GM23248 (cell line): ENCODE measurements around the gene ZNF764. TPM values are rescaled to one million over a fixed set of nuclear protein-coding genes. Genes with fewer than 3 reads are reported as not detected.

Source experiments
- DNase-seq: peaks from one replicate; pipeline ENCODE4 v3.0.0-alpha.2; 2015
- H2AFZ ChIP-seq: fragments of 200-600 bp; sonication (generic); 2 replicates; pipeline ENCODE4 v1.6.1; 2016; ENCODE audit warnings: antibody characterized with exemption
- H3F3A ChIP-seq: fragments of 200-600 bp; sonication (generic); 2 replicates; pipeline ENCODE4 v1.6.1; 2016; ENCODE audit warnings: mild to moderate bottlenecking, antibody characterized with exemption, mixed run types; ENCODE audit not compliant: insufficient read depth
- H3K27ac ChIP-seq: fragments of 200-600 bp; sonication (generic); 2 replicates; pipeline ENCODE4 v1.5.1; 2016; ENCODE audit warnings: mild to moderate bottlenecking
- H3K27me3 ChIP-seq: fragments of 200-600 bp; sonication (generic); replicated peaks from 2 replicates; pipeline ENCODE4 v1.6.1; 2016; ENCODE audit warnings: mild to moderate bottlenecking; ENCODE audit not compliant: insufficient read depth
- H3K36me3 ChIP-seq: fragments of 200-600 bp; sonication (generic); 2 replicates; pipeline ENCODE4 v1.6.1; 2016; ENCODE audit warnings: low read depth, mild to moderate bottlenecking
- H3K4me1 ChIP-seq: fragments of 200-600 bp; sonication (generic); 2 replicates; pipeline ENCODE4 v1.6.1; 2016; ENCODE audit warnings: mild to moderate bottlenecking; ENCODE audit not compliant: insufficient read depth
- H3K4me2 ChIP-seq: fragments of 200-600 bp; sonication (generic); one replicate; pipeline ENCODE4 v1.6.1; 2016; ENCODE audit warnings: mild to moderate bottlenecking; ENCODE audit not compliant: unreplicated experiment
- H3K4me3 ChIP-seq: fragments of 200-600 bp; sonication (generic); 2 replicates; pipeline ENCODE4 v1.5.1; 2016; ENCODE audit warnings: mild to moderate bottlenecking
- H3K79me2 ChIP-seq: fragments of 200-600 bp; sonication (generic); 2 replicates; pipeline ENCODE4 v1.6.1; 2016; ENCODE audit warnings: mild to moderate bottlenecking; ENCODE audit not compliant: insufficient read depth
- H3K9ac ChIP-seq: fragments of 200-600 bp; sonication (generic); 2 replicates; pipeline ENCODE4 v1.6.1; 2016; ENCODE audit warnings: mild to moderate bottlenecking
- H3K9me2 ChIP-seq: fragments of 200-600 bp; sonication (generic); 2 replicates; pipeline ENCODE4 v1.6.1; 2016; ENCODE audit warnings: mixed run types, mild to moderate bottlenecking, moderate library complexity; ENCODE audit not compliant: insufficient read depth
- H3K9me3 ChIP-seq: fragments of 200-600 bp; sonication (generic); one replicate; pipeline ENCODE4 v1.6.1; 2017; ENCODE audit warnings: low read depth
- H4K20me1 ChIP-seq: fragments of 200-600 bp; sonication (generic); 2 replicates; pipeline ENCODE4 v1.6.0; 2016; ENCODE audit not compliant: insufficient read depth
- EZH2 ChIP-seq: fragments of 200-600 bp; sonication (generic); IDR thresholded peaks from 2 replicates; pipeline ENCODE4 v1.6.1; 2018; ENCODE audit warnings: antibody characterized with exemption, mild to moderate bottlenecking; ENCODE audit not compliant: insufficient read depth, poor library complexity, severe bottlenecking
- EZH2phosphoT487 ChIP-seq: fragments of 200-600 bp; sonication (generic); IDR thresholded peaks from 2 replicates; pipeline ENCODE4 v1.6.1; 2018; ENCODE audit warnings: antibody characterized with exemption, moderate library complexity, mild to moderate bottlenecking, low read depth; ENCODE audit not compliant: insufficient read depth
- WGBS, 2 experiments: methylation state at CpG; one replicate each; pipeline ENCODE4 v1.1.6; 2015 to 2017; ENCODE audit warnings: low lambda C conversion rate in 2 of 2, low coverage in 1 of 2; ENCODE audit errors: missing lambda C conversion rate in 2 of 2; 5-methylcytosine and 5-hydroxymethylcytosine counted together
- in situ Hi-C: fragments of 300-500 bp; cut with MboI; formaldehyde crosslinking; loops from 2 replicates; pipeline ENCODE4 v1.15.0; 2020
- polyA plus RNA-seq: library from polyadenylated mRNA; unstranded; fragments of >200 nt; fragmentation: Nextera tagmentation; extraction: Ambion mirVana; gene quantifications from 2 replicates; pipeline ENCODE4 v1.2.1, GENCODE V29; 2016
- total RNA-seq: library from RNA; depleted of rRNA; stranded (reverse); fragments of >200 nt; shearing (Covaris generic); gene quantifications from 2 replicates; pipeline ENCODE4 v1.2.3, GENCODE V29; 2014

ZNF764 gene
- total and polyA plus RNA-seq, 2 experiments from 2014 or later, result 3.0 to 8.8 TPM

DNA sequence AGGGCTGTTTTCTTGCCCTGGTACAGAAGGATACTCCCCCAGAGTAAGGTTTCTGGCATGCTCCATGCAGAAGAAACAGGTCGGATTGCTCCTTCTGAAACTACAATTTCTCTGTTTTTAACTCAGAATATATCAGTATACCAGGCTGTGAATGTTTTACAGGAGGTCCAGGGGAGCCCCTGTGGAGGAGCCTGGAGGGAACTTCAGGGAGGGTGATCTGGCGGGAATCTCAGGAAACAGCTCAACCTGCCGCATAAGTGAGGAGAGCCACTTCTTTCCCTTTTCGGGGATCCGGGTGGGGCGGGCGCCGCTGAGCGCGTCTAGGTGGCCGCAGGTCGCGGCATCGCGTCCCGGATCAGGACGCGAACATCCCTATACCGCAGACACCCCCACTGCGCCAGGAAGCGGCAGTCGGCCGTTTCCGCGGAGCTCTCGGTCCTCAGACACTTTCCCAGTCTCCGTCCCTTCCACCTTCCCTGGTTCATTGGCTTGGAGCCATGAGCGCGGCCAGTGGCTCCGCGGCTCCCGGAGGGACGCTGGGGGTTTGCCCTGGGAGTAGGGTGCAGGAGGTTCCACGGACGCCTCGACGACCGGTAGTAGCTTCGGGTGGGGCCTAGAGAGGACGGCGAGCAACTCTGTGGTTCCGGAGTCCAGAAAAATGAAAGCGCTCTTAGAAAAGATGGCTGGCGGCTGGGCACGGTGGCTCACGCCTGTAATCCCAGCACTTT, 3.1 kb upstream of the ZNF764 start:
- H3K9me3 ChIP-seq, result no peaks in the 10 kb centered on the region
- peaks cover 18% of the 10 kb centered on the region for H3K79me2 ChIP-seq
- H3K27me3 ChIP-seq, result no peaks in the 10 kb centered on the region
- H3K9me2 ChIP-seq, result no peaks in the 10 kb centered on the region
- 31 to 35% methylated on average over 38 to 46 of the region's 46 CpGs for WGBS, 2 experiments
- H3K4me1 ChIP-seq, result no peaks in the 10 kb centered on the region
- in situ Hi-C loops, result no loop called here
- TF ChIP-seq EZH2 (no peak), EZH2phosphoT487 (no peak)
- H3K4me3 ChIP-seq, result peak overlapping the region; percentile 53; the same call in 1 of the 2 replicates
- DNase-seq, result no peak
- H4K20me1 ChIP-seq, result no peaks in the 10 kb centered on the region
- no peak overlapping the region for H3K27ac ChIP-seq
- peak overlapping the region; percentile 77 for H2AFZ ChIP-seq
- no peak overlapping the region for H3K9ac ChIP-seq
- H3K4me2 ChIP-seq, result peak overlapping the region; percentile 52
- no peaks in the 10 kb centered on the region for H3K36me3 ChIP-seq
- H3F3A ChIP-seq, result no peaks in the 10 kb centered on the region

- no peaks in the 10 kb centered on the region for H3K27me3 ChIP-seq
- H4K20me1 ChIP-seq, result no peaks in the 10 kb centered on the region
- TF ChIP-seq EZH2 (no peak), EZH2phosphoT487 (no peak)
- in situ Hi-C loops, result no loop called here
- H3F3A ChIP-seq, result no peaks in the 10 kb centered on the region
- no peaks in the 10 kb centered on the region for H3K36me3 ChIP-seq
- H3K27ac ChIP-seq, result no peak overlapping the region
- peaks cover 26% of the 10 kb centered on the region for H3K79me2 ChIP-seq
- 98 to 99% methylated on average over 6 of the region's 6 CpGs for WGBS, 2 experiments
- no peak overlapping the region for H2AFZ ChIP-seq
- H3K4me2 ChIP-seq, result no peak overlapping the region
- no peak for DNase-seq
- H3K4me3 ChIP-seq, result no peak overlapping the region
- H3K9ac ChIP-seq, result no peak overlapping the region
- no peaks in the 10 kb centered on the region for H3K4me1 ChIP-seq
- H3K9me2 ChIP-seq, result no peaks in the 10 kb centered on the region
- H3K9me3 ChIP-seq, result no peaks in the 10 kb centered on the region
These were observed 1.5 kb upstream of the ZNF764 start for GRCh38 chr16:30559690-30560089.

- H3K9ac ChIP-seq, result peak overlapping the region; percentile 55
- H3K36me3 ChIP-seq, result no peaks in the 10 kb centered on the region
- H3K27me3 ChIP-seq, result no peaks in the 10 kb centered on the region
- H3K9me3 ChIP-seq, result no peaks in the 10 kb centered on the region
- peak overlapping the region; percentile 93 for H3K4me3 ChIP-seq
- H3K9me2 ChIP-seq, result no peaks in the 10 kb centered on the region
- no peaks in the 10 kb centered on the region for H3F3A ChIP-seq
- no peaks in the 10 kb centered on the region for H4K20me1 ChIP-seq
- H3K79me2 ChIP-seq, result peaks cover 35% of the 10 kb centered on the region
- H3K4me1 ChIP-seq, result no peaks in the 10 kb centered on the region
- H3K27ac ChIP-seq, result peak overlapping the region; percentile 86
- H3K4me2 ChIP-seq, result no peak overlapping the region
- DNase-seq, result no peak
- peak overlapping the region; percentile 93 for H2AFZ ChIP-seq
- no peak for TF ChIP-seq EZH2phosphoT487
- in situ Hi-C loops, result no loop called here
- 79 to 80% methylated on average over 21 of the region's 21 CpGs for WGBS, 2 experiments
These were observed 709 bp upstream of the ZNF764 start for GRCh38 chr16:30558789-30559377.

DNA sequence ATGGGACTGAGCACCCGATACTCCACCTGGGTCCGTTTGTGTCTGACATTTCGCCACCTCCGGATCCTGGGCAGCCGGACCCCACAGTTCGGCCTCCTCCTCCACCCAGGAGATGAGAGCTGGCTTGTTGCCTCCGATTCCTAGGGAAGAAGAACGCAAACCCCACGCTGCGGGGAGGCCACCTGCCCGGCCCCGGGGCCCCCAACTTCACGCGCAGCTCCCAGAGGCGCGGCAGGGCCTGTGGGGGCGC, 542 bp downstream of the ZNF764 start:
- no peaks in the 10 kb centered on the region for H3F3A ChIP-seq
- peak overlapping the region; percentile 96 for H3K9ac ChIP-seq
- H3K9me3 ChIP-seq, result no peaks in the 10 kb centered on the region
- peaks cover 37% of the 10 kb centered on the region for H3K79me2 ChIP-seq
- in situ Hi-C loops, result no loop called here
- H3K4me2 ChIP-seq, result peak overlapping the region; percentile 83
- TF ChIP-seq EZH2, result no peak
- TF ChIP-seq EZH2phosphoT487, result no peak
- H3K27ac ChIP-seq, result peak overlapping the region; percentile 86
- WGBS, 2 experiments, result 1 to 2% methylated on average over 17 of the region's 17 CpGs
- no peaks in the 10 kb centered on the region for H4K20me1 ChIP-seq
- H2AFZ ChIP-seq, result peak overlapping the region; percentile 93
- DNase-seq, result peak; percentile 58
- H3K4me3 ChIP-seq, result peak overlapping the region; percentile 93
- H3K36me3 ChIP-seq, result no peaks in the 10 kb centered on the region
- no peaks in the 10 kb centered on the region for H3K9me2 ChIP-seq
- H3K27me3 ChIP-seq, result no peaks in the 10 kb centered on the region
- H3K4me1 ChIP-seq, result no peaks in the 10 kb centered on the region

GRCh38 chr16:30556125-30556473, 2.1 kb downstream of the ZNF764 start:
- in situ Hi-C loops, result no loop called here
- DNase-seq, result no peak
- WGBS, 2 experiments, result 78 to 81% methylated on average over 10 of the region's 10 CpGs

More at GRCh38 chr16:30556125-30556473, 2.1 kb downstream of the ZNF764 start:
- TF ChIP-seq EZH2phosphoT487 (no peak), EZH2 (no peak)
- H4K20me1 ChIP-seq, result no peaks in the 10 kb centered on the region
- H3K4me2 ChIP-seq, result no peak overlapping the region
- no peak overlapping the region for H3K9ac ChIP-seq
- H3K27ac ChIP-seq, result no peak overlapping the region
- no peaks in the 10 kb centered on the region for H3K9me3 ChIP-seq
- peaks cover 37% of the 10 kb centered on the region for H3K79me2 ChIP-seq
- H3K36me3 ChIP-seq, result no peaks in the 10 kb centered on the region
- H3F3A ChIP-seq, result no peaks in the 10 kb centered on the region
- no peaks in the 10 kb centered on the region for H3K9me2 ChIP-seq
- H3K4me1 ChIP-seq, result no peaks in the 10 kb centered on the region
- H3K4me3 ChIP-seq, result no peak overlapping the region
- no peak overlapping the region for H2AFZ ChIP-seq
- H3K27me3 ChIP-seq, result no peaks in the 10 kb centered on the region
